Activated naive CD4-positive, alpha-beta T cell treated with anti-CD3 and anti-CD28 coated beads, Interleukin-2, amount 50 U/mL, for 16 hours (primary cell): ENCODE data around the gene MLN.
A peak's percentile ranks its signal among the peaks of the same experiment; 100 is the strongest.

Source experiments
- DNase-seq: peaks from one replicate; pipeline ENCODE4 v3.0.0-alpha.2; 2020

Gene MLN

DNA sequence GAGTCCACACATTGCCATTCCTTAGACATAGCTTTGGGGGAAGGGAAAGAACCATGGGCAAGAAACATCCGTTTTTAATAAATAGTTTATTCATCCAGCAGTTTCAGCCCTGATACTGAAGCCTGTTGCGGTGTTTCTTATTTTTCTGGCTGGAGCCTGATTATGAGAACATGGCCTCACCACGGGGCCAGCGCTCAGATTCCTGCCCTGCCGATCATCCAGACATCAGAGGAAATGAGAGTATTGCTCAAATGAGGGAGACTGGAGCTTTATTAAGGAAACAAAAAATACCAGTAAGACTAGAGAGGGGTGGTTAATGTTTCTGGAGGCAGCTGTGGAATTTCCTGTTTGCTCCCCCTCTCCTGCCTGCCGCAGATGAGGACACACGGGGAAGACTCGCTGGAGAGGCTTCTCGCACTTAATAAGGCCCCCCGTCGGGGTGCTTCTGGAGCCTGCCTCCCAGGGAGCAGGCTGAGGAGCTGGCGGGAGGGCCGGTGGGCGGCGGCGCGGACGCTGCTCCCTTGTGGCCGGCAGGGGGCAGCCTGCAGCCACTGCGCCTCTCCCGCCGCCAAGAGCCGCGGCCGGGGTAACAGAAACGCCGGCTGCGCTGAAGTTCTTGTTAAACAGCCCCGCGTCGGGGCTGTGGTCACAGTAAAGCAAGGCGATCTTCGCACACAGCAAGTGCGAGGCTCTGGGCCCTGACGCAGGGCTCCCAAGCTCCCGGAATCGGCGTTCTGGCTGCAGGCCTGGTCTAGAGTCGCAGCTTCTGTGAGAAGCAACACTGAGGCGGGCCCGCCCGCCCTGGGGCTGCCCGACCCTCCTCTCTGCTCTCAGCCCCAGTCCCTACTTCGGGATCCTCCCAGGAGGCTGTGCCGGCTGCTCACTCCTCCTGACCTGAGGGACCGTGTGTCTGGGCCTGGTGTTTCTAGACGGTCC lies 32.4 kb downstream of the MLN start:
- peak; percentile 68 for DNase-seq

DNA sequence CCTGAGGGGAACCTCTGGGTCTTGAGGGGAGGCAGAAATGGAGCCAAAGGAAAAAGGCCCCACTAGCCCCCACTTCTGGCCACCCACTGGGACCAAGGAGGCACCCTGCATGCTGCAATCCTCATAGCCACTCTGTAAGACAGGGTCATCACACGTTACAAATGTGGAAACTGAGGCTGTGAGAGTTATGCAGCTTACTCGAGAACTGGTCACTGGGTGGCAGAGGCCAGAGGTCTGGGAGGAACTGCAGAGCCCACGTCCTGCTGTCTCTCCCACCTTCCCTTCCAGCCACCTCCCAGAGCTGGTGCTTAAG lies 33.0 kb downstream of the MLN start:
- no peak for DNase-seq

DNA sequence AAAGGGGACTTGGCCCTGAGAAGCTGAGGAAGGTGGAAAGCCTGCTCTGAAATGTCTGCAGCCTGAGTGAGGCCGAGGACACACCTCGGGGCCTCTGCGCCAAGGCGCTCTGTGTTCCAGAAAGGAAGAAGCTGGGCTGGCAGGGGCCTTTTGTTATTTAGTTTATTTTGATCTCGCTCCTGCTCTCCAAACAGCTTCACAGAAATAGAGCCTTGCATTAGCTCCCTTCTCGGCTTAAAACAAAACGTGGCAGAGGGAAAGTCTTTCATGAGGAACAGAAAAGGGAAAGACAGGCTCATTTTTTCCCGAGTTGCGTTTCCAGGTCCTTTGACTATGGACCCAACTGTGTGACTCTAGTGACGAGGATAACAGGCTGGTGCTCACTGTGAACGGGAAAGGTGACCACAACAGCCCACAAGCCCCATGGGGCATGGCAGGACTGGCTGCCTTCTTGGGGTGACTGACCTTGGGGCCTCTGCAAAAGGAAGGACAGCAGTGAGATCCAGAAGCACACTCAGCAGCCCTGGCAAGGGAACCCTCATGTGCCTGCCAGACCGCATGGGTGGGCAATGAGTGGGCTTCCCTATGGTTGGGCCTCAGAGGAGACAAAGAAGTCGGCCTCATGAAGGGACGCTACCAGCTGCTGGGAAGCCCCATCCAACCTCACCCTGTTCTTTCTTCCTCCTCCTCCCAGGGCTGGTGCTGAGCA lies 33.5 kb downstream of the MLN start:
- DNase-seq, result no peak

DNA sequence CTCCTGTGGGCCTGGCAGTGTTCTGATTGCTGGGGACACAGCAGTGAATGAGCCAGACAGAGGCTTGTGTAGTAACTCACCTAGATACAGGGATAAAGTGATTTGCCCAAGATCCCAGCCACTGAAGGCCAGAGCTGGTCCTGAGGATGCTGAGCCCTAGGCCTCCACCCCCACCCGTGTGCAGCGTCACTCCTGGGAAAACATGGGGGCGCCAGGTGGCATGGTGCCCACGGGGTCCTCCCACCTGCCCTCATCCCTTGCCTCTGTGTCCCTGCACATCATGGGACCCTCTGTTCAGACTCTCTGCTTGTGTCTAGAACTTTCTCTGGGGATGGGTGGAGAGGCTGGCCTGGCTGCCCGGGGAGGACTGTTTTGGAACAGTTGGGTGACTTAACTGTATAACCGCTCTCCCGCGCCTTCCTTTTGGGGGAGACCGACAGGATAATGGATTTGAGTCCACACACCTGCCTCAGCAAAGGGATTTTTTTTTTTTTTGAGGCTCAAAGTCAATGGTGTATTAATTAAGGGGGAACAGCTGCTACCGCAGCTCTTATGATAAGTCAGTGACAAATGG lies 34.5 kb downstream of the MLN start:
- DNase-seq, result no peak

DNA sequence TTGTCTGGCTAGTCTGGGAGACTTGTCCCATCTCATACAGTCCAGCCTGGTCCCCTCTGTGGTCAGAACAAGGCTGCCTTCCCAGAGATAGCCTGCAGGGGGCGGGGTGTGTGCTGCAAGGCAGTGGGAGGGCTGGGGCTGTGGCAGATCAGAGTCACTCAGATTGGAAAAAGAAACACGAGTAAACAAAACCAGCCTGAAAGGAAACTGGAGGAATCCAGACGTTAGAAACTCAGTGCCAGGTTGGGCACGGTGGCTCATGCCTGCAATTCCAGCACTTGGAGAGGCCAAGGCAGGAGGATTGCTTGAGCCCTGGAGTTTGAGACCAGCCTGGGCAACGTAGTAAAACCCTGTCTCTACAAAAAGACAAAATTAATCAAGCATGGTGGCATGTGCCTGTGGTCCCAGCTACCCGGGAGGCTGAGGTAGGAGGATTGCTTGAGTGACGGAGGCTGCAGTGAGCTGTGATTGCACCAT lies 35.1 kb downstream of the MLN start:
- DNase-seq, result peak; percentile 74

DNA sequence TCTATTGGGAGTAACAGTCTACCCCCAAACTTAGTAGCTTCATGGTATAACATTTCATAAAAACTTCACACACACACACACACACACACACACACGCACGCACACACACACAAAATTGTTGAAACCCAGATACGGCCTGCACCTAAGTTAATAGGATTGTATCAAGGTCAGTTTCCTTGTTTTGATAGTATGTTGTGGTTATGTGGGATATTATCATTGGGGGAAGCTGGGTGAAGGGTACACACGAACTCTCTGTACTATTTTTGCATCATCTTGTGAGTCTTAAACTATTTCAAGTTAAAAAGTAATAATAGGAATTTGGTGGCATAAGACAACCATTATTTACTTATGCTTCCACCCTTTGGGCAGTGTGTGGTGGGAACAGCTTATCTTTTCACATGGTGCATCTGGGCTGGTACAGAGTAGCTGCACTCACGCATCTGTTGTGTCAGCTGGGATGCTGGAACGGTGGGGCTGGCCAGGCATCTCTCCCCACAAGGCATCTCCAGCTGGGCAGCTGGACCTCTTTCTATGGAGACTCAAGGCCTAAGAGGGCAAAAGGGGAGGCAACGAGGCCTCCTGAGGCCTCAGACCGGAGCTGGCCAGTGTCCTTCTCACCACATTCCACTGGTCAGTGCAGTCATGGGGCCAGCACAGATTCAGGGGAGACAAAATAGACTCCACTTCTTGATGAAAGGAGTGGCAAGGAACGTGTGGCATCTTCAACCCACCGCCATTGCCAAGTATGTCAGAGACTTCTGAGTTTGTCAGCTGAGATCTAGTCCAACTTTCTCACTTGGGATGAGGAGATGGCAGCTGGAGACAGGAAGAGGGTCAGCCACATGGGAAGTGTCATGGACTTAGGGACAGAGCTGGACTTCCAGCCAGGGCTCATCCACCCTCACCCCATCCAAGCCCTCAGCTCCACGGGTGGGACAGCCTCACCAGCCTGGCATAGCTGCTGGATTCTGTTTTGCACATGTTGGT lies 36.6 kb downstream of the MLN start:
- DNase-seq, result no peak

DNA sequence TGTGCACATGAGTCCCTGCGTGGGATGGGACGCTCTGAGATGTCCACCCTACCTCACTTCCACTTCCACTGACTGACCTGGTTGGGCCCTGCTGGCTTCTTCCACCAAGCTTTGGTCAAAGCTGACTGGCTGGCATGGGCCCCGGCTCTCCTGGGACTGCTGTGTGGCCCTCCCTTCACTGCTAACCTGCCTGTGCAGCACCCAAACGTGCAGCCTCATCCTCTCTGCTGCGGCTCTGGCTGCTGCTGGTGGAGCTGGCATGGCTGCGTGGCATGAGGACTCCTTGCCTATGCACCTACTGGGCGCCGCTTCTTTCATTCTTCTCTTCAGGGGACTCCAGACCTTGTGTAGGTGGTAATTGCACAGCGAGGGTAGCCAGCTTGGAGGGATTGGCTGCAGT lies 38.4 kb downstream of the MLN start:
- no peak for DNase-seq

DNA sequence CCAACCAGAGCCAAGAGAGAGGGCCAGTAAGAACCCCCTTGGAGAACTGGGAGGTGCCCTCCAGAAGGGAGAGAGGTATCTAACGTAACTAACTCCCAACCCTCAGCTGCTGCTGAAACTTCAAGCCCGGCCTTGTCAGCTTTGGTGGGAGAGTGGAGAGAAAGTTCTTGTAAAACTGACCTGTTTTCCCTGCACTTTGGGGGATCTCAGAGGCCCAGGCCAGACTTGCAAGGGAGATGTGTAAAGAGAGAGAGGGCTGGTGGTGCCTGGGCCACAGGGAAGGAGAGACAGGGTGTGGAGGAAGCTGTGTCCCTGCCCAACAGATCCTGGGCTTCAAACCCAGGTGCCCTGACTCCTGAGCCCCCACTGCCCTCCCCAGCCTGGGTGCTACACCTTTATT lies 39.8 kb downstream of the MLN start:
- no peak for DNase-seq

DNA sequence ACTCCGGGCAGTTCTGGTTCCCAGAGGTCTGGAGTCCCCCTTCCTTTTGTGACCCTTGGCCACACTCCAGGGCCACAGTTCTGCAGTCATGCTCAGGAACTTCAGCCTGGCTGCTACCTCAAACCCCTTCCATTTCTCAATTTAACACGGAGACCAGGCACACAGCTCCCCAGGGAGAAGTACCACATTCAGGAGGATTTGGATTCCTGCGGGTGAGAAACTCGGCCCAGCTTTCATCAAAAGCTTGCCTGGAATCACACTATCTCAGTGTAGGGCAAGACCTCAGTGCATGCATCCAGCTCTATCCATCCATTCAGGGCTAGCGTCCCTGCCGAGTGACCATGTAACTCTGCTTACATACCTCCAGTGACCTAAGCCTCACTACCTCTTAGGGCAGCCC lies 40.3 kb downstream of the MLN start:
- no peak for DNase-seq

DNA sequence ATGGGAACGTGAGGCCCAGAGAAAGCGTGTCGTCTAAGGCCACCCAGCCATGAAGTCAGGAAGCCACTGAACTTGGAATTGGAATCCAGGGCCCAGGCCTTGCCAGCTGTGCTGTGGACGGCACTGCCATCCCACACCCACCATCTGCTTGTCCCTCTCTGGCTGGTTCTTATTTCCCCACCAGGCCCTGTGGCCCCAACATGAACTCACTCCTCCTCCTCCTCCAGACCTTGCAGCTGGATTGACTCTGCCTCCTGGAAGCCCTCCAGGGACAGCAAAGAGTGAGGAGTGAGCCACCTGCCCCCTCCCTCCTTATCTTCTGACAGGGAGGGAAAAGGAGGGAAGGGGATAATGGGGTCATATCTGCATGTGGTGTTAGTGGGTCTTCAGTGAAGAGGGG lies 41.1 kb downstream of the MLN start:
- DNase-seq, result no peak

DNA sequence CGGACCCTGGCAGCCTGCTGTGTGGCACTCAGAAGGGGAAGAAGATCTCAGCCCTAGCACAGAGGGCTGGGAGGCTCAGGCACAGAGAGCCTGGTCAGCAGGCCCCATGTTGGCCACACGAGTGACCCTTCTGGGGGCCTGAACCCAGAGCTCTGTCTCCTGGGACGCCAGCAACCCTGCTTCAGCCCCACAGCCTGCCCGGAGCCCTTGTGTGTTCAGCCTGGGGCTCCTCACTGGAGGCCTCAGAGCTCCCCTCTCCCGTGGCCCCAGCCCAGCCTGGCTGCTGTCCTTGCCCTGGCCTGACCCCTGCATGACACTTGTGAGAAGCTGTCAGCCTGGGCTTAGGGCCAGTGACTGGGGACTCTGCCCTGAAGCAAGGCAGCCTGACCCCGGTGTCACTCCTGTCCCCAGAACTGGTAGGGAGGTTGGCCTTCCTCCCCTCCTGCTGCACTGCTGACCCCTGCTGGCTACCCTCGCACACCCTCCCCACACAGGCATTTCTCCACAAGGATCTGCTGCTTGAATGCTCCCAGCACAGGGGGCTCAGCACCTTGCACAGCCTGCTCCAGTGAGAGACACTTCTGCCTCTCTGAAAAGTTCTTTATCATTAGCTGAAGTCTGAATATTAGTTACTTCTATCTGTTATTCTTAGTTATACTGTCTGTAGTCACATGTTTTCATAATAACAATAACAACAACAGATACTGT lies 41.7 kb downstream of the MLN start:
- DNase-seq, result peak; percentile 45

DNA sequence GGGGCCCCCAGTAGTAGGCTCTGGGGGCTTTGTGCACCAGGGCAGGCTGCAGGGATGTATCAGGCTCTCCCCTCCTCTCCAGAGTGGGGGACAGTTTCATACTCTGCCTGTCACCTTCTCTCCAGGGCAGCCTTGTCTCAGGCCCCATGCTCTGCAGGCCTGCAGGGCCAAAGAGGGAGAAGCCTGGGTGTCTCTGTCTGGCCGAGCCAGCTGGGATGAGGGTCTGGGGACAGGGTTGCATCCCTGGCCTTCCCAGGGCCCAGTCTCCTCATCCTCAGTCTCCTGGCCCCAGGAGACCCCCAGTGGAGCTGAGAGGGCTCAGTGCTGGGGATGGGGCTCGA lies 42.3 kb downstream of the MLN start:
- DNase-seq, result no peak

DNA sequence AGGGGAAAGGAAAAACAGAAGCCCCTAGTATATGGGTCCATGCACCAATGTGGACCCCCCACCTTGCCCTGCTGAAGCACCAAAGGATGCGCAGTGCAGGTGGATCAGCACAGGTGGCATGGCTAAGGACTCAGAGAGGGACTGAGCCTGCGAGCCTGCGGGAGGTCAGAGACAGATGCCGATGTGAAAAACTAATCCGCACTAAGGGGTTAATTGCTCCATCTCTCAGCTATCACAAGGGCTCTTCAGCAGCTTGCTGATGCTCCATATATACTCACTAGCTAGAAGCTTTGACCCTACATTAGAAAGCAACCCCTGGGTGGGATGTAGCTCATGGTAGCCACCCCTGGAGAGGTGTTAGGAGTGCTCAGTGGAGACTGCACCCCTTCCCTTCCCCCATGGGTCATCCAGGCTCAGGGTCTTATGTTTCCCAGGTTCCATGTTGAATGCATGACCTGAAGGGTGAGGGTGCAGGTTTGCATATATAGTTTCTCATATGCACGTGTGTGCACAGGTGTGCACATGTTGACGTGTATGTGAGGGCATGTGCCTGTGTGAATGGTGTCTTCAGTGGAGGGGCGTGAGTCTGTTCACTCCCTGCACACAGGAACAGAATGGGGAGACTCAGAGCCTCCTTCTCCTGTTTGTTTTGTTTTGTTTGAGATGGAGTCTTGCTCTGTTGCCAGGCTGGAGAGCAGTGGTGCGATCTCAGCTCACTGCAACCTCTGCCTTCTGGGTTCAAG lies 43.7 kb downstream of the MLN start:
- no peak for DNase-seq

DNA sequence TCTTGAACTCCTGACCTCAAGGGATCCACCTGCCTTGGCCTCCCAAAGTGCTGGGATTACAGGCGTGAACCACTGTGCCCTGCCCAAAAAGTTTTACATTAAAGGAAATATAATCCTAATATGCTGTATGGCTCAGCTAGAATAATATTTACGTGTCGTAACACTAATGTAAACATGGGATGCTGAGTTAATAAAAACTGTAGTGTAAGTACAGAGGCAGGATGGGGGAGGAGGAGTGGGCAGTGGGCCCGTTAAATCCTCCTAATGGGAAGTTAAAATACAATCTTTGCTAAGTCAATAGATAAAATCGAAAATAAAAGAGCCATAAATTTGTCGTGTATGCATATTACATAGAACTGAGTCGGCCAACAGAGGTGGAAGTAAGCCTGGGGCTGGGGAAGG lies 45.0 kb downstream of the MLN start:
- no peak for DNase-seq

DNA sequence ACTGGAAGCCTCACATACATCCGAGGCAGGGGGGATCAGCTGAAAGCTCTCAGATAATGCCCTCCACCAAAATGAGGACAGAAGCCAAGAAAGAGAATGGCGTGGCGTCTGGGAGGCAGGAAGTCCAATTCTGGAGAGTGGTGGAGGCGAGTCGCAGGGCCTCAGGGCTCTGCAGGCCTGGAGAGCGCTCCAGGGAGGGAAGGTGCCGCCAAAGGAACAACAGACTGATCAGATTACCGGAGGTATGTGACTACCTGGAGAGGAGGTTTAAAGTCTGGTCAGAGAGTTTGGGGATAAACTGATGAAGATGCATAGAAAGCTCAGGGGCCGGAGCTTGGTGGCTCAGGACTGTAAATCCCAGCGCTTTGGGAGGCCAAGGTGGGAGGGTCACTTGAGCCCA lies 45.9 kb downstream of the MLN start:
- DNase-seq, result no peak

DNA sequence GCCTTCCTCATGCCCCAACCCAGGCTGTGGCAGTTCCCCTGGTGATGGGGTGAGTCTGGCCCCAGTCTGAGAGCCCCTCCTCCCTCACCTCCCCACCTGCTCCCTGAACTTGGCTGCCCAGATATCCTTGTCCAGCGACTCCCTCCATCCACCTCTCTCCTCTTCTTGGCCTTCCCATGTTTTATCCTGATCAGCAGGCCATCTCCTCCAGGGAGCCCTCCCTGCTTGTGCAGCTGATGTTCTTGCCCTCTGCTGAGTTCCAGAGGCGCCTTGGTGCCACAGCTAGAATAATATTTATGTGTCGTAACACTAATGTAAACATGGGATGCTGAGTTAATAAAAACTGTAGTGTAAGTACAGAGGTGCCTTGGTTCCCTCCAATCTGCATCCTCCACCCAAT lies 46.7 kb downstream of the MLN start:
- DNase-seq, result no peak

DNA sequence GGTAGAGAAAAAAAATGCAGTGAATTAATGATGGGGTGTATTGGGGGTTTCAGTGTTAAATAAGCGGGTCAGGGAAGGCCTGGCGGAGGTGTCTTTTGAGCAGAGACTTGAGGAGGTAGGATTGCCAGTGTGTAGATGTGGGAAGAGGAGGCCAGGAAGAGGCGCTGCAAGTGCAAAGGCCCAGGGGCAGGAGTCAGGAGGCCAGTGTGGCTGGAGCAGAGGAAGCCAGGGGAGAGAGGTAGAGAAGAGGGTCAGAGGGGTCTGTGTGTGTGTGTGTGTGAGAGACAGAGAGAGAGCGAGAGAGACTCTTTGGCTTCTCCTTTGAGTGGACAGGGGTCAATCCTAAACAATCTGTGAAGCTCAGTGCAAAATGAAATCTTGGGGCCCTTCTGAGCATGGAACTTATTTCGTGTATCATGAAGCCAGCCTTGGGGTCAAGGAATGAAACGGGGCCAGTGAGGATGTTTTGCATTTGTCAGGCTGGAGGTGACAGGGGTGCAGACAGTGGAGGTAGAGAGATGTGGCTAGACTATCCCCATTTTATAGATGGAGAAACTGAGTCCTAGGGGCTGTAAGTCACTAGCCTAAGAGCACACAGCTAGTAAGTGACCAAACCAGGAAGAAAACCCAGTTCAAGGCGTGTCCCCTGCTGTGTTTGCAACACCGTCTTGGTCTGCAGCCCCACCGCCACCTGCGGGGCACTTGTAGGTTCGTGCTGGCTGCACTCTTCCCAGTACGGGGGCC lies 47.4 kb downstream of the MLN start:
- no peak for DNase-seq

DNA sequence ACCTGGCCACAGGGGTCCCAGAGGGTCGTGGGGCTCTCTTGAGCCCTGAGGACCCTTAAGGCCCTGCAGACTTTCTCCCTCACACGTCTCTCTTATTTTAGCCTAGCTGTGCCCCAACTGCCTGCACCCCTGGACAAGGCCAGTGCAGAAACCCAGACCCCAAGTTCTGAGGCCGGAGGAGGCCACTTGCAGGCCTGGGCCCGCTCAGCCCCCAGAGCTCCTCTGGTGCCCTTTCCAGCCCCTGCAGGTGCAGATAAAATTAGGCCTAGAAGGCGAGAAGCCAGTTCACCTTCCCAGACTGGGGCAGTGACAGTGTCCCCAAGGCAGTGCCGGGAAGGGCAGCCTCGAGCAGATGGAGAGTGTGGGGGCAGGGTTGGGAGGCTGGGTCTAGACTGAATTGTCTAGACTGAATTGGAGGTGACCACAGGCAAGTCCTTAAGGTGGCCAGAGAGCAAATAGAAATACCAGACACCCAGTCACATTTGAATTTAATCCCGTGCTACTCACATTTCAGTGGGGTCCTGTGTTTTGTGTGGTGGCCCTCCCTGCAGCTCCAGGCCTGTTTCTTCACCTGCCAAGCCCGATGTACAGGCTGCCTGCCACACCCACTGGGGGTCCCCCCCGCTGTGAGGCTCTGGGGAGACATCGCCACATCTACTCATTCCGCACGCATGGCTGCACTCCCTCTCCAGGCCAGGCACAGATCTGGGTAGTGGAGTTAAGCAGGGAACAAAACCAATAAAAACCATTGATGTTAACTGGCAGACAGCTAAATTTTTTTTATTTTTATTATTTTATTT lies 48.5 kb downstream of the MLN start:
- DNase-seq, result no peak

DNA sequence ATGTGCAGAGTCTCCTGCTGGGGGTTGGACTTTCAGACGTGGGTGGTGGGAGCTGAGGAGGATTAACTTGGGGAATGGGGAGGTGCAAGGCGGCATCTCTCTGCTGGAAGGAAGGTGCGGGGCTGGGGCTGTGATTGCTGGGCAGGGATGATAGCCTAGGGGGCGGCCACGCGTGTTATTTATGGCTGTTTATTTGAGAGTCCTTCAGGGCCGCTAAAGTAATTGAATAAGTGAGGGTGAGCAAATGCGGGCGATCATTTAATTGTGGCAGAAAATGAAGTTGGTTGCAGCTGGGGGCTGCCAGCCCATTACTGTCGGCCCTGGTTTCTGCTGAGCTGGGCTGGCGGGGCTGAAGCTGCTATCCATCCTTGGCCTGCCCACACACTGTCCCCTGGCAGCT lies 49.6 kb downstream of the MLN start:
- DNase-seq, result no peak

DNA sequence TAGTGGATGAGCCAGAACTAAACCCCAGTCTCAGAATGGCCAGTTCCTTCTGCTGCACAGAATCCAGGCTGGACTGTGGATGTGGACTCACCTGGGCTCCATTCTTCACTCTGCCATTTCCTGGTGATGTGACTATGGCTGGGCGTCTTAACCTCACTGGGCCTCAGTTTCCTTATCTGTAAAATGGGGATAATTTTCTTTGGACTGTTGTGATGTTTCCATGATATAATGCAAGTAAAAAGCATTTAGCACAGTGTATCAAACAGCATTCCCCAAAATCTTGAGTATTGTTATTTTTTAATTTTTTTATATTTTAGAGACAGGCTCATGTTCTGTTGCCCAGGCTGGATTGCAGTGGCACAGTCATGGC lies 51.2 kb downstream of the MLN start:
- DNase-seq, result no peak
